Osteocyte (in vitro differentiated cells): Measurements from ENCODE around the gene CUBN. TPM values are rescaled to one million over a fixed set of nuclear protein-coding genes. Genes with fewer than 3 reads are reported as not detected.

Source experiments
- DNase-seq: peaks from one replicate; pipeline ENCODE4 v3.0.0; 2021; ENCODE audit warnings: mixed read lengths; ENCODE audit not compliant: unreplicated experiment; ENCODE audit errors: extremely low spot score
- H3K27ac Mint-ChIP-seq: one replicate; pipeline ENCODE4 v1.8.0; 2021; ENCODE audit warnings: mild to moderate bottlenecking, mixed read lengths; ENCODE audit not compliant: unreplicated experiment
- H3K27me3 Mint-ChIP-seq: one replicate; pipeline ENCODE4 v1.8.0; 2021; ENCODE audit warnings: mixed read lengths; ENCODE audit not compliant: unreplicated experiment
- H3K36me3 Mint-ChIP-seq: one replicate; pipeline ENCODE4 v1.8.0; 2021; ENCODE audit warnings: mixed read lengths; ENCODE audit not compliant: unreplicated experiment
- H3K4me1 Mint-ChIP-seq: one replicate; pipeline ENCODE4 v1.8.0; 2021; ENCODE audit warnings: mixed read lengths; ENCODE audit not compliant: unreplicated experiment
- H3K4me3 Mint-ChIP-seq: one replicate; pipeline ENCODE4 v1.8.0; 2021; ENCODE audit warnings: mild to moderate bottlenecking, moderate library complexity, mixed read lengths; ENCODE audit not compliant: unreplicated experiment
- H3K9me3 Mint-ChIP-seq: one replicate; pipeline ENCODE4 v1.8.0; 2021; ENCODE audit warnings: mixed read lengths; ENCODE audit not compliant: unreplicated experiment
- CTCF ChIP-seq: fragments of 200-600 bp; sonication (generic); IDR thresholded peaks from 2 replicates; pipeline ENCODE4 v1.5.0; 2021; ENCODE audit warnings: antibody characterized with exemption, mild to moderate bottlenecking, moderate library complexity
- total RNA-seq: library from RNA; stranded (reverse); gene quantifications from 2 replicates; pipeline ENCODE4 v1.2.1, GENCODE V29; 2021

CUBN gene
- total RNA-seq, 1 donor from 2014 or later = 1.4 TPM

GRCh38 chr10:17005621-17006566, 123.7 kb downstream of the CUBN start:
- Mint-ChIP-seq H3K4me1 (peaks cover 49% of the 10 kb centered on the region), H3K4me3 (no peak overlapping the region), H3K36me3 (no peaks in the 10 kb centered on the region), H3K27ac (no peak overlapping the region), H3K27me3 (no peaks in the 10 kb centered on the region), H3K9me3 (peaks cover 9% of the 10 kb centered on the region)
- TF ChIP-seq CTCF = no peak
- DNase-seq = no peak

- Mint-ChIP-seq H3K36me3 (no peaks in the 10 kb centered on the region), H3K9me3 (peaks cover 9% of the 10 kb centered on the region), H3K27me3 (no peaks in the 10 kb centered on the region), H3K4me3 (no peak overlapping the region), H3K27ac (no peak overlapping the region), H3K4me1 (peaks cover 54% of the 10 kb centered on the region)
- no peak for DNase-seq
- no peak for TF ChIP-seq CTCF
Observed at GRCh38 chr10:17004801-17005380, 124.7 kb downstream of the CUBN start.

GRCh38 chr10:17003651-17004286, 125.8 kb downstream of the CUBN start:
- no peak for DNase-seq
- Mint-ChIP-seq H3K9me3 (peaks cover 9% of the 10 kb centered on the region), H3K36me3 (no peaks in the 10 kb centered on the region), H3K4me1 (peaks cover 54% of the 10 kb centered on the region), H3K27ac (peak overlapping the region; percentile 99), H3K4me3 (no peak overlapping the region), H3K27me3 (no peaks in the 10 kb centered on the region)
- no peak for TF ChIP-seq CTCF

- Mint-ChIP-seq H3K36me3 (no peaks in the 10 kb centered on the region), H3K9me3 (peaks cover 9% of the 10 kb centered on the region), H3K27me3 (no peaks in the 10 kb centered on the region), H3K4me1 (peaks cover 56% of the 10 kb centered on the region), H3K4me3 (no peak overlapping the region), H3K27ac (peak overlapping the region; percentile 99)
- no peak for TF ChIP-seq CTCF
- no peak for DNase-seq
Observed at GRCh38 chr10:17003151-17003550, 126.5 kb downstream of the CUBN start.
